HepG2 (cell line): ENCODE data around the gene TJAP1. TPM values are rescaled to one million over a fixed set of nuclear protein-coding genes. Genes with fewer than 3 reads are reported as not detected.

Experiments
- ARNT ChIP-seq: fragments of 450-650 bp; IDR thresholded peaks from 2 replicates; pipeline ENCODE4 v1.6.1; 2017
- ATF6 ChIP-seq: sonication (generic); formaldehyde crosslinking; conservative IDR thresholded peaks from 2 replicates; pipeline ENCODE4 v1.4.0; 2020; ENCODE audit warnings: missing genetic modification reagents
- HDAC1 ChIP-seq: sonication (generic); formaldehyde crosslinking; IDR thresholded peaks from 2 replicates; pipeline ENCODE4 v1.5.1; 2020; ENCODE audit warnings: mild to moderate bottlenecking, missing genetic modification reagents
- MEF2D ChIP-seq: sonication (generic); formaldehyde crosslinking; IDR thresholded peaks from 2 replicates; pipeline ENCODE4 v1.5.1; 2020; ENCODE audit warnings: mild to moderate bottlenecking, missing genetic modification reagents
- MLX ChIP-seq: IDR thresholded peaks from 2 replicates; pipeline ENCODE4 v1.6.1; 2016
- MTERF4 ChIP-seq: sonication (generic); formaldehyde crosslinking; IDR thresholded peaks from 2 replicates; pipeline ENCODE4 v1.8.0; 2023; ENCODE audit warnings: mild to moderate bottlenecking, missing genetic modification reagents
- MZF1 ChIP-seq: sonication (generic); formaldehyde crosslinking; IDR thresholded peaks from 2 replicates; pipeline ENCODE4 v1.8.1; 2023; ENCODE audit warnings: mild to moderate bottlenecking, missing genetic modification reagents, borderline replicate concordance
- NR2F2 ChIP-seq: IDR thresholded peaks from 2 replicates; pipeline ENCODE4 v1.6.1; 2012; ENCODE audit warnings: low read depth, inconsistent platforms, borderline replicate concordance
- ZGPAT ChIP-seq: IDR thresholded peaks from 2 replicates; pipeline ENCODE4 v1.6.1; 2016; ENCODE audit warnings: mild to moderate bottlenecking
- ZNF382 ChIP-seq: sonication (generic); formaldehyde crosslinking; IDR thresholded peaks from 2 replicates; pipeline ENCODE4 v1.5.0; 2020; ENCODE audit warnings: missing genetic modification reagents, mild to moderate bottlenecking, borderline replicate concordance
- ZNF414 ChIP-seq: sonication (generic); formaldehyde crosslinking; IDR thresholded peaks from 2 replicates; pipeline ENCODE4 v1.5.0; 2020; ENCODE audit warnings: missing genetic modification reagents
- ZSCAN25 ChIP-seq: sonication (generic); formaldehyde crosslinking; IDR thresholded peaks from 2 replicates; pipeline ENCODE4 v1.8.0; 2022; ENCODE audit warnings: mild to moderate bottlenecking, missing genetic modification reagents
- polyA plus RNA-seq, 8 experiments: library from polyadenylated mRNA; depleted of rRNA in 3 of 8; stranded (reverse) in 7 of 8; unstranded in 1 of 8; fragments of >200 nt; fragmentation: Illumina TruSeq in 4 of 8; extraction: Trizol in 4 of 8; gene quantifications; 2 replicates each; pipeline versions ENCODE4 v1.2.1 to v1.2.3, GENCODE V29; 2011 to 2016; ENCODE audit warnings: low read depth in 4 of 8, missing spikeins in 1 of 8, mixed read lengths in 1 of 8; ENCODE audit not compliant: insufficient read depth in 1 of 8
- total RNA-seq, 5 experiments: library from RNA; depleted of rRNA; stranded (reverse); fragments of >200 nt; fragmentation: Illumina TruSeq; extraction: Trizol; gene quantifications; 2 replicates each; pipeline ENCODE4 v1.2.3, GENCODE V29; 2016; ENCODE audit warnings: low read depth in 1 of 5
- TF ChIP-seq, protein P1 (sequence below): sonication (generic); formaldehyde crosslinking; IDR thresholded peaks from 2 replicates; pipeline ENCODE4 v1.4.0; 2020; ENCODE audit warnings: missing genetic modification reagents
- TF ChIP-seq, protein P2 (sequence below): sonication (generic); formaldehyde crosslinking; IDR thresholded peaks from 2 replicates; pipeline ENCODE4 v1.8.1; 2022; ENCODE audit warnings: mild to moderate bottlenecking, missing genetic modification reagents

The TJAP1 gene
- total and polyA plus RNA-seq, 2 of the 13 experiments (the other 11 are each of a cell fraction or from before 2014, with no cell fraction given) = 15.7 to 41.6 TPM

GRCh38 chr6:43491750-43492661 lies 14.6 kb downstream of the TJAP1 start (continued):
- no peak for TF ChIP-seq ATF6
- TF ChIP-seq ZGPAT (CRISPR knock-in tag) = no peak
- 0 out of 2 replicates have a peak, but pooled peaks have one; percentile 7 for TF ChIP-seq MLX (CRISPR knock-in tag)
- no peak for TF ChIP-seq ZNF382 (CRISPR knock-in tag)
- no peak for TF ChIP-seq NR2F2
- TF ChIP-seq MZF1 (CRISPR knock-in tag) = no peak
- TF ChIP-seq HDAC1 (CRISPR knock-in tag) = no peak
- no peak for TF ChIP-seq ZSCAN25 (CRISPR knock-in tag)
- no peak for TF ChIP-seq MEF2D (CRISPR knock-in tag)
- no peak for TF ChIP-seq ARNT
- TF ChIP-seq MTERF4 (CRISPR knock-in tag) = 0 out of 2 replicates have a peak, but pooled peaks have one; percentile 67
- TF ChIP-seq, protein P1, sequence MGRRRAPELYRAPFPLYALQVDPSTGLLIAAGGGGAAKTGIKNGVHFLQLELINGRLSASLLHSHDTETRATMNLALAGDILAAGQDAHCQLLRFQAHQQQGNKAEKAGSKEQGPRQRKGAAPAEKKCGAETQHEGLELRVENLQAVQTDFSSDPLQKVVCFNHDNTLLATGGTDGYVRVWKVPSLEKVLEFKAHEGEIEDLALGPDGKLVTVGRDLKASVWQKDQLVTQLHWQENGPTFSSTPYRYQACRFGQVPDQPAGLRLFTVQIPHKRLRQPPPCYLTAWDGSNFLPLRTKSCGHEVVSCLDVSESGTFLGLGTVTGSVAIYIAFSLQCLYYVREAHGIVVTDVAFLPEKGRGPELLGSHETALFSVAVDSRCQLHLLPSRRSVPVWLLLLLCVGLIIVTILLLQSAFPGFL (CRISPR knock-in tag) = no peak
- TF ChIP-seq ZNF414 (CRISPR knock-in tag) = no peak
- TF ChIP-seq, protein P2, sequence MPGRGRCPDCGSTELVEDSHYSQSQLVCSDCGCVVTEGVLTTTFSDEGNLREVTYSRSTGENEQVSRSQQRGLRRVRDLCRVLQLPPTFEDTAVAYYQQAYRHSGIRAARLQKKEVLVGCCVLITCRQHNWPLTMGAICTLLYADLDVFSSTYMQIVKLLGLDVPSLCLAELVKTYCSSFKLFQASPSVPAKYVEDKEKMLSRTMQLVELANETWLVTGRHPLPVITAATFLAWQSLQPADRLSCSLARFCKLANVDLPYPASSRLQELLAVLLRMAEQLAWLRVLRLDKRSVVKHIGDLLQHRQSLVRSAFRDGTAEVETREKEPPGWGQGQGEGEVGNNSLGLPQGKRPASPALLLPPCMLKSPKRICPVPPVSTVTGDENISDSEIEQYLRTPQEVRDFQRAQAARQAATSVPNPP = peak; percentile 28; the same call in 1 of the 2 replicates
